ENCODE data around the gene GYPE.
"Not testable (repeated sequence)": the region's sequence is repeated elsewhere in the genome, so short reads cannot be mapped to it uniquely, and the experiment has no call there.

GYPE gene

GRCh38 chr4:143907811-143908210, 2.5 kb upstream of the GYPE start:
- TF ChIP-seq, protein P1, sequence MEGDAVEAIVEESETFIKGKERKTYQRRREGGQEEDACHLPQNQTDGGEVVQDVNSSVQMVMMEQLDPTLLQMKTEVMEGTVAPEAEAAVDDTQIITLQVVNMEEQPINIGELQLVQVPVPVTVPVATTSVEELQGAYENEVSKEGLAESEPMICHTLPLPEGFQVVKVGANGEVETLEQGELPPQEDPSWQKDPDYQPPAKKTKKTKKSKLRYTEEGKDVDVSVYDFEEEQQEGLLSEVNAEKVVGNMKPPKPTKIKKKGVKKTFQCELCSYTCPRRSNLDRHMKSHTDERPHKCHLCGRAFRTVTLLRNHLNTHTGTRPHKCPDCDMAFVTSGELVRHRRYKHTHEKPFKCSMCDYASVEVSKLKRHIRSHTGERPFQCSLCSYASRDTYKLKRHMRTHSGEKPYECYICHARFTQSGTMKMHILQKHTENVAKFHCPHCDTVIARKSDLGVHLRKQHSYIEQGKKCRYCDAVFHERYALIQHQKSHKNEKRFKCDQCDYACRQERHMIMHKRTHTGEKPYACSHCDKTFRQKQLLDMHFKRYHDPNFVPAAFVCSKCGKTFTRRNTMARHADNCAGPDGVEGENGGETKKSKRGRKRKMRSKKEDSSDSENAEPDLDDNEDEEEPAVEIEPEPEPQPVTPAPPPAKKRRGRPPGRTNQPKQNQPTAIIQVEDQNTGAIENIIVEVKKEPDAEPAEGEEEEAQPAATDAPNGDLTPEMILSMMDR (IDR thresholded peaks at IDR 0.05; ENCODE audit: borderline replicate concordance, insufficient read depth, low read depth, low read length), result peak; percentile 41; the same call in 1 of the 2 replicates
- not testable (repeated sequence) for H3K4me3 ChIP-seq (ENCODE audit: low read depth, low read length)

DNA sequence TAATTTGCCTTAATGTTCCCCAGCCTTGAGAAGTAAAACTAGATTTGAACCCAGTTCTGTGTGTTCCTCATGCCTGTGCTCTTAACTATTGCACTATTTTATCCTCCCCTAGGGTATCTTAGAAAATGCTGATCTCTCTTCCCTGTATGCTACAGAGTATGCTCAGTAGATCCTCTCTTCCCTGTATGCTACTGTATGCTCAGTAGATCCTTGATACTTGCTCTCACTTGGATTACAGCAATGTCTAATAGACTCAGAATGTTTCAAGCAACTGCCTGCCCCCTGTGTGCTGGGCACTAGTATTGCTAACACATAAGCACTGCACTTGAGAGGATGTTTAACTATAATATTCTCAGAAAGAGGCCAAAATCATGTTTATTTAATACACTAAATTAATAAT, 928 bp downstream of the GYPE start:
- not testable (repeated sequence) for H3K4me3 ChIP-seq (ENCODE audit: low read depth, low read length)

GRCh38 chr4:143890323-143890722, 15.0 kb downstream of the GYPE start:
- H3K4me3 ChIP-seq (ENCODE audit: low read depth, low read length), result not testable (repeated sequence)

- not testable (repeated sequence) for H3K4me3 ChIP-seq (ENCODE audit: low read depth, low read length)
These were observed 17.2 kb downstream of the GYPE start for GRCh38 chr4:143888189-143888588.

DNA sequence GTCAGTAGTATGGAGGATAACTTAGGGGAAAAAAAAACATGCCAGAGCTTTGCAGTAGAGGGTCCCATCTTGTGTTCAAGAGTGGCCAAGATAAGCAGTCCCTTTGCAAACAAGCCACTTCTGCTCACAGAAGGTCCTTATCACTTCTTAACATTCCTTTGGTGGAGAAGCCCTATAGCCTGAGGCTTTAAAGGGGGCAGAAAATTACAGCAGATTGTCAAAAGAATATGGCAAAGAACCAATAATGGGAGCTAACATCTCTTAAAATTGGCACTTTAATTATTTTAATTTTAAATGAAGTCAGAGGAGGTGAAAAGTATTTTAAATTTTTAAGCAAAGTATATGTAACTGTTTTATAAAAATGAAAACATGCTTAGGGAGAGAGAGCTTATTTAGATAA, 20.4 kb downstream of the GYPE start:
- not testable (repeated sequence) for H3K4me3 ChIP-seq (ENCODE audit: low read depth, low read length)

DNA sequence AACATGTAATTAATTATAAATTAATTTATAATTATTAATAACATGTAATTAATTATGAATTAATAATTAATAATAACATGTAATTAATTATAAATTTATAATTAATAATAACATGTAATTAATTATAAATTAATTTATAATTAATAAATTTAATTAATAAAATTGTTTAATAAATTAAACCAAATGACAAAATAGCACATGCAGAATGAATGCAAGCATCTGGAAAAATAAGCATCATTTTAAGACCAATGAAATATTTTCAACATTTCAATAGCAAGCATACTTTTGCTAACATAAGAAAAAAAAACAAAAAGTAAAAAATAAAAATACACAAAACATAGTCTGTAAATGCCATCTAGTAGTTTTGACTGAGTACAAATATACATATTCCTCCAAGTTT, 21.8 kb downstream of the GYPE start:
- TF ChIP-seq, protein P1 (IDR thresholded peaks at IDR 0.05; ENCODE audit: borderline replicate concordance, insufficient read depth, low read depth, low read length), result no peak
- H3K4me3 ChIP-seq (ENCODE audit: low read depth, low read length), result no peak overlapping the region

- TF ChIP-seq, protein P1 (IDR thresholded peaks at IDR 0.05; ENCODE audit: borderline replicate concordance, insufficient read depth, low read depth, low read length), result no peak
- no peak overlapping the region for H3K4me3 ChIP-seq (ENCODE audit: low read depth, low read length)
These were observed 22.5 kb downstream of the GYPE start for GRCh38 chr4:143882892-143883291.

DNA sequence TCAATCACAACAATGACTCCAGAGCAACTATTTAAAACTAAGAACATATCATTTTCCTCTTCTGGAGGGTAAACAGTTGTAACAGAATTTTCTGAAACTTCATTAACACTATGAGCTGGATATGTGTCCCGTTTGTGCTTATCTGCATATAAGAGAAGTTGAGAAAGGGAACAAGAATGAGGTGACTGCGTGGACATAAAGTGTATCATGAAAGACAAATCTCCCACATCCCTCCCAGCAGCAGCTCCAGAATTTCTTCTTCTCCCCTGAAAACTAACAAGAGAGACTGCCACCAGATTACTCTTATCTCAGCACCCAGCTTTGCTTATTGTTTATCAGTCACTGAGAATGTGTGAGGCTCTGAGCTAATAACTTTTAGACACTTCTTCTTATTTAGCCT, 25.8 kb downstream of the GYPE start:
- H3K4me3 ChIP-seq (ENCODE audit: low read depth, low read length), result not testable (repeated sequence)

GRCh38 chr4:143875357-143875756, 30.0 kb downstream of the GYPE start:
- not testable (repeated sequence) for H3K4me3 ChIP-seq (ENCODE audit: low read depth, low read length)

- not testable (repeated sequence) for H3K4me3 ChIP-seq (ENCODE audit: low read depth, low read length)
These were observed 34.7 kb downstream of the GYPE start for GRCh38 chr4:143870523-143871268.

DNA sequence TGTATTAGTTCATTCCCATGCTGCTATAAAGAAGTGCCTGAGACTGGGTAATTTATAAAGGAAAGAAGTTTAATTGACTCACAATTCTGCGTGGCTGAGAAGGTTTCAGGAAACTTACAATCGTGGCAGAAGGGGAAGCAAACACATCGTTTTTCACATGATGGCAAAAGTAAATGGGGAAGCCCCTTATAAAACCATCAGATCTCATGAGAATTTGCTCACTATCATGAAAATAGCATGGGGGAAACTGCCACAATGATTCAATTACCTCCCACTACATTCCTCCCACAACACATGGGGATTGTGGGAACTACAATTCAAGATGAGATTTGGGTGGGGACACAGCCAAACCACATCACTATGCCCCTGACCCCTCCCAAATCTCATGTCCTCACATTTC, 35.4 kb downstream of the GYPE start:
- not testable (repeated sequence) for H3K4me3 ChIP-seq (ENCODE audit: low read depth, low read length)

DNA sequence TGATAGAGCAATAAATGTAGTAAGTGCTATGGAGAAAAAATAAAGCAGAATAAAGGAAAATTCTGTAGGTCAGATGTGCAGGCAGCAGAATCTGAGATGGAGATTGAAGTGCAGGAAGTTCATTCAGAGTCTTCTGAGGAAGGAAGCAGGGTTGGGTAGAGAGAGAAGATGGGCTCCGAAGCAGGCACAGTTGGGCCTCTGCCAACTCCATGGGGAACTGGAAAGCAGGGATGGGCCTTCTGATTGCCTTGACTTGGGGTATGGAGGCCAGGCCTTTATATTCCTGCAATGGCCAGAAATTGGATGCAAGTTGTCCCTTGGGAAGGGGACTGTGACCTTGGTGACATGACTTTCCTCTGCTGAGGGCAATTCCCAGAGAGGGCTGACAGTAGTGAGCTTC, 42.6 kb downstream of the GYPE start:
- H3K4me3 ChIP-seq (ENCODE audit: low read depth, low read length), result not testable (repeated sequence)
